ENCODE data around the gene WFDC1. TPM values are rescaled to one million over a fixed set of nuclear protein-coding genes. Genes with fewer than 3 reads are reported as not detected.

Gene WFDC1
- polyA plus RNA-seq (ENCODE audit: low read depth in 6 of 6), result not detected

GRCh38 chr16:84294531-84295142 is at the start of gene WFDC1:
WFDC1 (plus strand) TSS chr16:84294878; CDS start chr16:84294972, 94 bp downstream.
- DNase-seq (no peak), ATAC-seq (ENCODE audit: low read depth in 2 of 2) (no peak)
- peaks cover 52 to 60% (median 55%) of the 10 kb centered on the region in 3 donors for H3K27me3 Mint-ChIP-seq
- H3K9me3 Mint-ChIP-seq, result no peaks in the 10 kb centered on the region
- peak within 1 kb of the TSS in 2 of 8 donors; percentile 23 to 24 for H3K4me3 Mint-ChIP-seq
- peaks cover 4 to 9% (median 5%) of the 10 kb centered on the region in 3 donors for H3K4me1 Mint-ChIP-seq
- no peaks in the 10 kb centered on the region for H3K36me3 Mint-ChIP-seq
- peak within 1 kb of the TSS in 1 of 6 donors; percentile 12 for H3K27ac Mint-ChIP-seq

DNA sequence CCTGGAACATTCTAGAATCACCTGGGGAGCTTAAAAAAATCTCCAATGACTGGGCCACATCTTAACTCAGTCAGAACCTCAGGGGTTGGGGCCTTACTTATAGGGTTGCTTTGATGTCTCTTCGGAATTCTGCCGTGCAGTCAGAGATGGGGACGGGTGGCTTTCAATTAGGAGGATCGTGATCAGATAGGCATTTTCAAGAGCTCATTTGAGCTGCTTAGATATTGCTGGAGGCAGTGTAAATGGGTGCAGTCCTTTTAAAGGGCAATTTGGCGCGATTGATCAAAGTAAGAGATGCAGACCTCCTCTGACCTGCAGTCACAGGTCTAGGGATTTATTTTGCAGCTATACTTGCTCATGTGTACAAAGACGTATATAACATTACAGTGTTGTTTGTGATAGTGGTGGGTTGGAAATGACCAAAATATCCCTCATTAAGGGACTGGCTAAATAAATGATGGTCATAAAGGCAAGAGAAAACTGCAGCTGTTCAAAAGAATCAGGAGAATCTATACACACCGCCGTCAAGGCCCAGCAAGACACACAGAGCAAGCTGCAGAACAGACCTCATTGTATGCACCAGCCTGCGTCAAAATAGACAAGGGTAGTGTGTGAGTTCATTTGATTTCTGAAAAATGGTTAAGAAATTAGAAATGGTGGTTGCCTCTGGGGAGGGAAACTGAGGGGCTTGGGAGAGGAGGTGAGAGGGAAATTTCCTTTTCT is 48.6 kb upstream of the WFDC1 start:
- Mint-ChIP-seq H3K4me1 (no peaks in the 10 kb centered on the region), H3K9me3 (peaks cover 0 to 14% (median 6%) of the 10 kb centered on the region in 7 donors), H3K27me3 (peaks cover 21 to 46% (median 23%) of the 10 kb centered on the region in 3 donors), H3K4me3 (no peak overlapping the region), H3K27ac (peak overlapping the region in 1 of 6 donors; percentile 95), H3K36me3 (peaks cover 6 to 12% of the 10 kb centered on the region in 2 donors)
- ATAC-seq (ENCODE audit: low read depth in 2 of 2) (no peak), DNase-seq (no peak)

DNA sequence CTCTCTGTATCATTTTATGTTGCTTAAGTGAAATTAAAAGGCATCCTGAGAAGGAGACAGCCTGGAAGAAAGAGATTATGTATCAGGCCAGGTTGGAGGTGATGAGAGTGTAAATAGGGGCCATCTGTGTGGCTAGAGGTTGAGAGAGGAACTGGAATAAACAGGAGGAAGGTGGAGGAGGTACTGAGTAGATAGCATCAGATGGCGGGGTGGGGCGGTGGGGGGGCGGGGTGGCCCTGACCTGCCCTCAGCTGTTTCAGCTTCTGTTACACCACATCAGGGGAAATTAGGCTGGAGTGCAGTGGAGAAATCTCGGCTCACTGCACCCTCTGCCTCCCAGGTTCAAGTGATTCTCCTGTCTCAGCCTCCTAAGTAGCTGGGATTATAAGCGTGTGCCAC is 48.0 kb upstream of the WFDC1 start:
- Mint-ChIP-seq H3K27ac (peak overlapping the region in 2 of 6 donors; percentile 74 to 95), H3K27me3 (peaks cover 21 to 46% (median 23%) of the 10 kb centered on the region in 3 donors), H3K9me3 (peaks cover 0 to 14% (median 6%) of the 10 kb centered on the region in 7 donors), H3K4me1 (no peaks in the 10 kb centered on the region), H3K4me3 (no peak overlapping the region), H3K36me3 (peaks cover 6 to 12% of the 10 kb centered on the region in 2 donors)
- no peak for ATAC-seq (ENCODE audit: low read depth in 2 of 2)
- no peak for DNase-seq

- H3K4me1 Mint-ChIP-seq, result no peaks in the 10 kb centered on the region
- peaks cover 6 to 12% of the 10 kb centered on the region in 2 donors for H3K36me3 Mint-ChIP-seq
- no peak overlapping the region for H3K4me3 Mint-ChIP-seq
- DNase-seq (no peak), ATAC-seq (ENCODE audit: low read depth in 2 of 2) (no peak)
- H3K9me3 Mint-ChIP-seq, result peaks cover 0 to 14% (median 6%) of the 10 kb centered on the region in 7 donors
- peaks cover 22 to 49% (median 24%) of the 10 kb centered on the region in 3 donors for H3K27me3 Mint-ChIP-seq
- no peak overlapping the region for H3K27ac Mint-ChIP-seq
Observed at GRCh38 chr16:84247331-84247730, 47.3 kb upstream of the WFDC1 start.

GRCh38 chr16:84247844-84248243 is 46.8 kb upstream of the WFDC1 start:
- Mint-ChIP-seq H3K36me3 (peaks cover 6 to 12% of the 10 kb centered on the region in 2 donors), H3K4me3 (no peak overlapping the region), H3K27me3 (peaks cover 22 to 53% (median 24%) of the 10 kb centered on the region in 3 donors), H3K27ac (no peak overlapping the region), H3K4me1 (no peaks in the 10 kb centered on the region), H3K9me3 (peaks cover 0 to 14% (median 6%) of the 10 kb centered on the region in 7 donors)
- no peak for DNase-seq
- no peak for ATAC-seq (ENCODE audit: low read depth in 2 of 2)

DNA sequence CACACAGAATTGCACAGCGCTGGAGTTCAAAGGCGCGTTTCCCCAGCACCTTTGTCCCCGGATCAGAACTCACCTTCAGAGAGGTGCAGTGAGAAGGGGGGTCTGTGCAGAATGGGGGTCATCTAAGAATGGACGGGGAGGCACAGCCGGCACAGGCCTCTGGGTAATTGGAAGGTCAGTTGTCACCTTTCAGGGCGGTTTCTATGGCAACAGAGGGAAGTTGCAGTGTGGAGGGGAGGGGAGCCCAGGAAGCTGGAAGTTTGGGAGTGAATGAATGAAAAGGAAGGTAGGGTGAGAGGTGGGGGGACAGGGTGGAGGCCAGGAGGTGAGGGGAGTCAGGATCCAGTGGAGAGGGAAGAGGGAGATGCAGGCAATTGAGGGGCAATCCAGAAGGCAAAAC is 42.5 kb upstream of the WFDC1 start:
- ATAC-seq (ENCODE audit: low read depth in 2 of 2) (no peak), DNase-seq (no peak)
- Mint-ChIP-seq H3K4me3 (no peak overlapping the region), H3K4me1 (no peaks in the 10 kb centered on the region), H3K36me3 (no peaks in the 10 kb centered on the region), H3K27ac (peak overlapping the region in 2 of 6 donors; percentile 61 to 82), H3K27me3 (peaks cover 15 to 27% (median 19%) of the 10 kb centered on the region in 3 donors), H3K9me3 (peaks cover 0 to 7% (median 0%) of the 10 kb centered on the region in 7 donors)

- no peak overlapping the region for H3K4me3 Mint-ChIP-seq
- no peak for DNase-seq
- H3K4me1 Mint-ChIP-seq, result no peaks in the 10 kb centered on the region
- no peaks in the 10 kb centered on the region for H3K36me3 Mint-ChIP-seq
- peaks cover 0 to 6% (median 2%) of the 10 kb centered on the region in 7 donors for H3K9me3 Mint-ChIP-seq
- H3K27ac Mint-ChIP-seq, result no peak overlapping the region
- H3K27me3 Mint-ChIP-seq, result peaks cover 15 to 27% (median 19%) of the 10 kb centered on the region in 3 donors
- ATAC-seq (ENCODE audit: low read depth in 2 of 2), result no peak
Observed at GRCh38 chr16:84253173-84253572, 41.5 kb upstream of the WFDC1 start.

DNA sequence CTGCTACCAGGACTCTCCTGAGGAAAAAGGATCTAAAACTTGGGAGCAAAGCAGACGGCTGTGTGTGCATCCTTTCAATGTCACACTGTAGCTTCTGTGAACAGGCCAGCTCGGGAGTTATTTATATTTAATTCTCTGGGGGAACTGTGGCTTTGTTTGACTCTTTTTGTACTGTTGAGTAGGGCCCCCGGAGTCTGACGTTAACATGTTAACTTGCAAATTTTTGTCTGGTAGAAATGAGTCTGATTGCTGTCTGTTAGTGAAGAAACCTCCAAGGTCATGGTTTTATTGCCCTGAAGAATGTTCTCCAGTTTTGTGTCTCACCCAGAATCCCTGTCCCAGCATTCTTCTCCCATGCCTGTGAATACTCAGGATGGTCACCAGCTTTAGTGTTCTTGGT is 40.6 kb upstream of the WFDC1 start:
- no peaks in the 10 kb centered on the region for H3K36me3 Mint-ChIP-seq
- H3K4me1 Mint-ChIP-seq, result no peaks in the 10 kb centered on the region
- H3K4me3 Mint-ChIP-seq, result no peak overlapping the region
- peaks cover 0 to 12% (median 4%) of the 10 kb centered on the region in 7 donors for H3K9me3 Mint-ChIP-seq
- H3K27ac Mint-ChIP-seq, result no peak overlapping the region
- H3K27me3 Mint-ChIP-seq, result peaks cover 15 to 27% (median 22%) of the 10 kb centered on the region in 3 donors
- ATAC-seq (ENCODE audit: low read depth in 2 of 2) (no peak), DNase-seq (no peak)

DNA sequence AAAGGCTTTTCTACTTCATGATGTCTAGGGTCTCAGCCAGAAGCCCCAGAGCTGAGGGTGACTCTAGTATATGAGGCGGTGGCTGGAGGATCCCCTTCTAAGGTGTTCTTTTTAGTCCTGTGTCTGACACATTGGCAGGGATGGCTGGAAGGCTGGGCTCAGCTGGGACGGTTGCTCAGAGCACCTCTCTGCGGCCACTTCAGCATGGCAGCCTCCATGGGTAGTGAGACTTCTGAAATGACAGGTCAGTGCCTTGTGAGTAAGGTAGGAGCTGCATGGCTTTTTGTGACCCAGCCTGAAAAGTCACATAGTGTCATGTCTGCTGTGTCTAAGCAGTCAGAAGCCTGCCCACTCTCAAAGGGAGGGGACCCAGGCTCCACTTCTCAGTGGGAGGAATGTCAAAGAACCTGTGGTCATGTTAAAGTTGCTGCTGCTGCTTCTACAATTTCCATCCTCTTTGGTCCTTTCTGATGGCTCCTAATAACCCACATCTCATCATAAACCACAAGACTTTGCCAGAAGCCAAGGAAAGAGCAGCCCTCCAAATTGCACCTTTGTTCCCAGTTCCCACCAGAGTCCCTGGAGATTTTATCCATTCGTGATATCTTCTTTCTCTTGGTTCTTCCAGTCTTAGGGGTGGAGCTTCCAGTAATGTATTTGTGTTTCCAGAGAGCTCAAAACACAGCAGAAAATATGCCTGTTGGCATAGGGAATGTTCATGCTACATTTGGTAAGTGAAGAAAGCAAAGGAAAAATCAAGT is 39.4 kb upstream of the WFDC1 start:
- no peak for DNase-seq
- peak overlapping the region in 1 of 6 donors; percentile 28 for H3K27ac Mint-ChIP-seq
- peaks cover 15 to 27% (median 25%) of the 10 kb centered on the region in 3 donors for H3K27me3 Mint-ChIP-seq
- H3K4me3 Mint-ChIP-seq, result no peak overlapping the region
- peaks cover 0 to 18% (median 6%) of the 10 kb centered on the region in 7 donors for H3K9me3 Mint-ChIP-seq
- no peaks in the 10 kb centered on the region for H3K36me3 Mint-ChIP-seq
- ATAC-seq (ENCODE audit: low read depth in 2 of 2), result no peak
- no peaks in the 10 kb centered on the region for H3K4me1 Mint-ChIP-seq

DNA sequence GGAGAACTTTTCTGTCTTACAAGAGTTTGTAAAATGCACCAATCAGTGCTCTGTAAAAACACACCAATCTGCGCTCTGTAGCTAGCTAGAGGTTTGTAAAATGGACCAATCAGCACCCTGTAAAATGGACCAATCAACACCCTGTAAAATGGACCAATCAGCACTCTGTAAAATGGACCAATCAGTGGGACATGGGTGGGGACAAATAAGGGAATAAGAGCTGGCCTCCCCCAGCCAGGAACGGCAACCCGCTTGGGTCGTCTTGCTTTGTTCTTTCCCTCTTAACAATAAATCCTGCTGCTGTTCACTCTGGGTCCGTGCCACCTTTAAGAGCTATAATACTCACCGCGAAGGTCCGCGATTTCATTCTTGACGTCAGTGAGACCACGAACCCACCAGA is 36.4 kb upstream of the WFDC1 start:
- DNase-seq, result no peak
- no peak for ATAC-seq (ENCODE audit: low read depth in 2 of 2)
- H3K9me3 Mint-ChIP-seq, result peaks cover 0 to 18% (median 9%) of the 10 kb centered on the region in 7 donors
- H3K36me3 Mint-ChIP-seq, result no peaks in the 10 kb centered on the region
- no peak overlapping the region for H3K4me3 Mint-ChIP-seq
- H3K27me3 Mint-ChIP-seq, result peaks cover 11 to 22% (median 19%) of the 10 kb centered on the region in 3 donors
- no peaks in the 10 kb centered on the region for H3K4me1 Mint-ChIP-seq
- H3K27ac Mint-ChIP-seq, result no peak overlapping the region

DNA sequence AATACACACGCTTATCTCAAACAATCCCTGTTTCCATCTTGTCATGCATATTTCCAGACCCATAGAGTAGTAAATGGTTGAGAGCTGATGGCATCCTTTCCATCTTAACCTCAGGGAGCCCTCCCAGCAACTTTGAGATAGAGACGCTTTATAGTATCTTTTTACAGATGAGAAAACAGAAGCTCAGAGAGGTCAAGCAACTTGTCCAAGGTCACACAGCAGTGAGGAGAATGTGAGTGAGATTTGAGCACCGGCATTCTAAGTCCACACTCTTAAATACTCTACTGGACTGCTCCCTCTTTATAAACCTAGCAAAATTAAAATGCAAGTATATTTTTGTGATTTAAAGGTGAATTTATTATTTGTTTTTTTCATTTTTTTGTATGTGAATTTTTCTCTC is 35.0 kb upstream of the WFDC1 start:
- Mint-ChIP-seq H3K9me3 (peaks cover 0 to 18% (median 9%) of the 10 kb centered on the region in 7 donors), H3K4me3 (no peak overlapping the region), H3K27me3 (peaks cover 14 to 28% (median 26%) of the 10 kb centered on the region in 3 donors), H3K4me1 (no peaks in the 10 kb centered on the region), H3K36me3 (no peaks in the 10 kb centered on the region), H3K27ac (no peak overlapping the region)
- DNase-seq, result no peak
- no peak for ATAC-seq (ENCODE audit: low read depth in 2 of 2)

GRCh38 chr16:84260766-84261554 is 33.7 kb upstream of the WFDC1 start:
- Mint-ChIP-seq H3K27me3 (peaks cover 13 to 35% (median 34%) of the 10 kb centered on the region in 3 donors), H3K36me3 (no peaks in the 10 kb centered on the region), H3K4me1 (no peaks in the 10 kb centered on the region), H3K4me3 (no peak overlapping the region), H3K27ac (no peak overlapping the region), H3K9me3 (peaks cover 0 to 18% (median 4%) of the 10 kb centered on the region in 7 donors)
- ATAC-seq (ENCODE audit: low read depth in 2 of 2), result no peak
- DNase-seq, result no peak

DNA sequence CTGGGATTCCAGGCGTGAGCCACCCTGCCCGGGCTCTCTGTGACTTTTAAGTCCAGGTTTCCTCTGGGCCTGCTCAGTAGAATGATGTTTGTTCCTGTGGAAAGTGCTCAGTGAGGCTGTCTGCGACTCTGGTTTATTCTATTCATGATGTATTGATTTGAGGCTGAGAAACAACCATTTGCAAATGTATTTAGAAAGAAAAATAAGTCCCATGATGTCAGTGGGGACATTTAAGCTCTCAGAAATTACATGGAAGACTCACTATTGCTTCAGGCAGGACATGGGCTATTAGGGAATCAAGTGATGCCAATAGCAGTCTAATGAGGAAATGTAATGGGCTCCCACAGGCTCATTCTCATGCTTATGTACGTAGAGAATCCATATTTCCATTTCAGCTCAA is 32.6 kb upstream of the WFDC1 start:
- no peak overlapping the region for H3K4me3 Mint-ChIP-seq
- no peaks in the 10 kb centered on the region for H3K36me3 Mint-ChIP-seq
- DNase-seq (no peak), ATAC-seq (ENCODE audit: low read depth in 2 of 2) (no peak)
- H3K9me3 Mint-ChIP-seq, result peaks cover 0 to 18% (median 4%) of the 10 kb centered on the region in 7 donors
- H3K27me3 Mint-ChIP-seq, result peaks cover 13 to 28% (median 27%) of the 10 kb centered on the region in 3 donors
- no peaks in the 10 kb centered on the region for H3K4me1 Mint-ChIP-seq
- H3K27ac Mint-ChIP-seq, result no peak overlapping the region
